ENCODE data around the gene MUC3A.
"Not testable (repeated sequence)": the region's sequence is repeated elsewhere in the genome, so short reads cannot be mapped to it uniquely, and the experiment has no call there.

MUC3A gene

DNA sequence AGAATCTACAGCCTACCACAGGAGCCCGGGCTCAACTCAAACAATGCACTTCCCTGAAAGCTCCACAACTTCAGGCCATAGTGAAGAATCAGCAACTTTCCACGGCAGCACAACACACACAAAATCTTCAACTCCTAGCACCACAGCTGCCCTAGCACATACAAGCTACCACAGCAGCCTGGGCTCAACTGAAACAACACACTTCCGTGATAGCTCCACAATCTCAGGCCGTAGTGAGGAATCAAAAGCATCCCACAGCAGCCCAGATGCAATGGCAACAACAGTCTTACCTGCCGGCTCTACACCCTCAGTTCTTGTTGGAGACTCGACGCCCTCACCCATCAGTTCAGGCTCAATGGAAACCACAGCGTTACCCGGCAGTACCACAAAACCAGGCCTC, 42.3 kb downstream of the MUC3A start:
- TF ChIP-seq CTCF (conservative IDR thresholded peaks at IDR 0.05; ENCODE audit: control insufficient read depth, insufficient read depth, low read depth, low read length) = no peak
- no peak for DNase-seq (ENCODE audit: low read depth)
- H3K4me3 ChIP-seq (ENCODE audit: control insufficient read depth, low read depth, low read length) = no peak overlapping the region

GRCh38 chr7:100992280-100992679, 42.9 kb downstream of the MUC3A start:
- DNase-seq (ENCODE audit: low read depth); H3K4me3 ChIP-seq (ENCODE audit: control insufficient read depth, low read depth, low read length): not testable (repeated sequence)

DNA sequence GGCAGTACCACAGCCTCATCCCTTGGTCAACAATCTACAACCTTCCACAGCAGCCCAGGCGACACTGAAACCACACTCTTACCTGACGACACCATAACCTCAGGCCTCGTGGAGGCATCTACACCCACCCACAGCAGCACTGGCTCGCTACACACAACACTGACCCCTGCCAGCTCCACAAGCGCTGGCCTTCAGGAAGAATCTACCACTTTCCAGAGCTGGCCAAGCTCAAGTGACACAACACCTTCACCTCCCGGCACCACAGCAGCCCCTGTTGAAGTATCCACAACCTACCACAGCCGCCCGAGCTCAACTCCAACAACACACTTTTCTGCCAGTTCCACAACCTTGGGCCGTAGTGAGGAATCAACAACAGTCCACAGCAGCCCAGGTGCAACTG, 45.3 kb downstream of the MUC3A start:
- not testable (repeated sequence) for H3K4me3 ChIP-seq (ENCODE audit: control insufficient read depth, low read depth, low read length); DNase-seq (ENCODE audit: low read depth)

DNA sequence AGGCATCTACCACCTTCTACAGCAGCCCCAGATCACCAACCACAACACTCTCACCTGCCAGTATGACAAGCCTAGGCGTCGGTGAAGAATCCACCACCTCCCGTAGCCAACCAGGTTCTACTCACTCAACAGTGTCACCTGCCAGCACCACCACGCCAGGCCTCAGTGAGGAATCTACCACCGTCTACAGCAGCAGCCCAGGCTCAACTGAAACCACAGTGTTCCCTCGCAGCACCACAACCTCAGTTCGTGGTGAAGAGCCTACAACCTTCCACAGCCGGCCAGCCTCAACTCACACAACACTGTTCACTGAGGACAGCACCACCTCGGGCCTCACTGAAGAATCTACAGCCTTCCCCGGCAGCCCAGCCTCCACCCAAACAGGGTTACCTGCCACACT, 49.2 kb downstream of the MUC3A start:
- not testable (repeated sequence) for DNase-seq (ENCODE audit: low read depth); H3K4me3 ChIP-seq (ENCODE audit: control insufficient read depth, low read depth, low read length)

GRCh38 chr7:100999334-100999733, 50.0 kb downstream of the MUC3A start:
- DNase-seq (ENCODE audit: low read depth); H3K4me3 ChIP-seq (ENCODE audit: control insufficient read depth, low read depth, low read length): not testable (repeated sequence)

DNA sequence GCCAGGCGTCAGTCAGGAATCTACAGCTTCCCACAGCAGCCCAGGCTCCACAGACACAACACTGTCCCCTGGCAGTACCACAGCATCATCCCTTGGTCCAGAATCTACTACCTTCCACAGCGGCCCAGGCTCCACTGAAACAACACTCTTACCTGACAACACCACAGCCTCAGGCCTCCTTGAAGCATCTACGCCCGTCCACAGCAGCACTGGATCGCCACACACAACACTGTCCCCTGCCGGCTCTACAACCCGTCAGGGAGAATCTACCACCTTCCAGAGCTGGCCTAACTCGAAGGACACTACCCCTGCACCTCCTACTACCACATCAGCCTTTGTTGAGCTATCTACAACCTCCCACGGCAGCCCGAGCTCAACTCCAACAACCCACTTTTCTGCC, 50.7 kb downstream of the MUC3A start:
- not testable (repeated sequence) for DNase-seq (ENCODE audit: low read depth); H3K4me3 ChIP-seq (ENCODE audit: control insufficient read depth, low read depth, low read length)

DNA sequence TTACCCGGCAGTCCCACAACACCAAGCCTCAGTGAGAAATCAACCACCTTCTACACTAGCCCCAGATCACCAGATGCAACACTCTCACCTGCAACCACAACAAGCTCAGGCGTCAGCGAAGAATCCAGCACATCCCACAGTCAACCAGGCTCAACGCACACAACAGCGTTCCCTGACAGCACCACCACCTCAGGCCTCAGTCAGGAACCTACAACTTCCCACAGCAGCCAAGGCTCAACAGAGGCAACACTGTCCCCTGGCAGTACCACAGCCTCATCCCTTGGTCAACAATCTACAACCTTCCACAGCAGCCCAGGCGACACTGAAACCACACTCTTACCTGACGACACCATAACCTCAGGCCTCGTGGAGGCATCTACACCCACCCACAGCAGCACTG, 53.0 kb downstream of the MUC3A start:
- not testable (repeated sequence) for DNase-seq (ENCODE audit: low read depth); H3K4me3 ChIP-seq (ENCODE audit: control insufficient read depth, low read depth, low read length)

- not testable (repeated sequence) for DNase-seq (ENCODE audit: low read depth); H3K4me3 ChIP-seq (ENCODE audit: control insufficient read depth, low read depth, low read length)
Observed at GRCh38 chr7:101007361-101007760, 58.0 kb downstream of the MUC3A start.

DNA sequence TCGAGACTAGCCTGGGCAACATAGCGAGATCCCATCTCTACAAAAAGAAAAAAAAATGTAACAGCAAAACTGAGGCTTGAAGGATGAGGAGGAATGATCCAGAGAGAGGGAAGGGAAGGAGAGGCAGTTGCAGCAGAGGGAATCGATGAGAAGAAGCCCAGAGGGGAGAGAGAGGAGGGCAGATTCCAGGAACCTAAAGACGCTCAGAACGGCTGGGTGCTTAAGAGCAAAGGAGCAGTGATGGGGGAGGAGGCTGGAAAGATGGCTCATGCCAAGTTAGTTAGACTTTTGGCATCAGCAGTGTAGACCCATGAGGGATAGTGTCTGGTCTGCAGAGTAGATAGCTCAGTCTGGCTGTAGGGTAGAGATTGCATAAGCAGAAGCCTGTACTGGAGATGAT, 60.3 kb downstream of the MUC3A start:
- no peak for TF ChIP-seq CTCF (conservative IDR thresholded peaks at IDR 0.05; ENCODE audit: control insufficient read depth, insufficient read depth, low read depth, low read length)
- no peak overlapping the region for H3K4me3 ChIP-seq (ENCODE audit: control insufficient read depth, low read depth, low read length)
- DNase-seq (ENCODE audit: low read depth) = no peak

GRCh38 chr7:101012931-101013330, 63.6 kb downstream of the MUC3A start:
- no peak overlapping the region for H3K4me3 ChIP-seq (ENCODE audit: control insufficient read depth, low read depth, low read length)
- TF ChIP-seq CTCF (conservative IDR thresholded peaks at IDR 0.05; ENCODE audit: control insufficient read depth, insufficient read depth, low read depth, low read length) = no peak
- DNase-seq (ENCODE audit: low read depth) = no peak

- no peak for TF ChIP-seq CTCF (conservative IDR thresholded peaks at IDR 0.05; ENCODE audit: control insufficient read depth, insufficient read depth, low read depth, low read length)
- no peak overlapping the region for H3K4me3 ChIP-seq (ENCODE audit: control insufficient read depth, low read depth, low read length)
Observed at GRCh38 chr7:101015626-101016025, 66.3 kb downstream of the MUC3A start.

More at GRCh38 chr7:101015626-101016025, 66.3 kb downstream of the MUC3A start:
- DNase-seq (ENCODE audit: low read depth) = no peak

All from fibroblast of mammary gland (primary cell).